Measurements from ENCODE around the gene AGXT. TPM values are rescaled to one million over a fixed set of nuclear protein-coding genes. Genes with fewer than 3 reads are reported as not detected.
A peak's percentile ranks its signal among the peaks of the same experiment; 100 is the strongest.

Gene AGXT
- total and polyA plus RNA-seq, 4 donors: 254 to 1,572 (median 1,428) TPM

DNA sequence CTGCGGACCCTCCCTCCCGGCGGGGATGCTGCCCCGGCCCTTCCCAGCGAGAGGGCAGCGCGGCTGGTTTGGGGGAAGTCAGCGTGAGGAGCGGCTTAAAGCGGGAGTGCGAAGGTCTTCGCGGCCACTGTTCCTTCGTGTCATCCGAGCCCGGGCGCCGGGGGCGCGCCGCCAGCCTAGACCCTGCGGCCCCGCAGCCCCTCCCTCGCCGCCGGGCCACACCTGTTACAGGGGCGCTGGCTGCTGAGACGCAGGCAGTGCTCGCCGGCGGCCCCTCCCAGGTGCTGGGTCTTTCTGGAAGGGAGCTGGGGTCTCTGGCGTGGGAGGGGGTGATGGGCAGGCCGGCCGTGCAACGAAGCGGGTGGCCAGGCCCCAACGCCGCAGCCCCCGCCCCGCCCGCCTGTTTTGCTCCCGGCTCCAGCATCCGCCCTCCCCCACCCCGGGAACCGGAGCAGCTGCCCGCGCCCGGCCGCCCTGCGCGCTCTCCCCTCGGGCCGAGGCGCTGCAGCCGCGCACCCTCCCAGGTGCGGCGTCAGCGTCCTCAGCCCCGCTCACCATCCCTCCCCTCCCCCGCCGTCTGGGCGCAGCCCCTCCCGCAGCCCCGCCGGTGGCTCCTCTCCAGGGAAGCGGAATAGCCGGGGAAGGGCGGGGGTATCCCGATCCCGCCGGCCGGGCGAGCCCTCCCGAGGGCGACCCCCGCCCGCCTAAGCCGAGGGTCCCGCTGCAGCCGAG, 49.3 kb upstream of the AGXT start:
- H3K9me3 ChIP-seq (ENCODE audit: control insufficient read depth in 4 of 4, low read length in 3 of 4): peaks cover 0 to 3% (median 0%) of the 10 kb centered on the region in 4 donors
- peaks cover 3 to 19% (median 11%) of the 10 kb centered on the region in 4 donors for H3K4me1 ChIP-seq (ENCODE audit: control insufficient read depth in 4 of 4, insufficient read depth in 4 of 4, low read length in 3 of 4)
- H3K36me3 ChIP-seq (ENCODE audit: control insufficient read depth in 4 of 4, insufficient read depth in 3 of 4, low read depth in 1 of 4, low read length in 3 of 4): no peaks in the 10 kb centered on the region
- WGBS: 4% methylated on average over 81 of the region's 81 CpGs
- no peak overlapping the region for H3K27ac ChIP-seq (ENCODE audit: low read depth in 1 of 2, low read length in 2 of 2)
- DNase-seq (ENCODE audit: low spot score): no peak
- H3K4me3 ChIP-seq (ENCODE audit: low read depth in 1 of 3, low read length in 3 of 3): peak overlapping the region in 1 of 3 donors; percentile 43
- H3K9ac ChIP-seq (ENCODE audit: low read depth in 1 of 2, low read length in 2 of 2): no peak overlapping the region
- H3K27me3 ChIP-seq (ENCODE audit: control insufficient read depth in 4 of 4, insufficient read depth in 4 of 4, low read length in 3 of 4): peaks cover 0 to 17% (median 1%) of the 10 kb centered on the region in 4 donors
- TF ChIP-seq GABPA (IDR thresholded peaks at IDR 0.05 in 1 of 2, conservative IDR thresholded peaks at IDR 0.05 in 1 of 2) (no peak), EGR1 (IDR thresholded peaks at IDR 0.05; ENCODE audit: low read depth in 2 of 2) (no peak), FOXA1 (IDR thresholded peaks at IDR 0.05) (no peak), NR2F2 (IDR thresholded peaks at IDR 0.05) (no peak), MAX (IDR thresholded peaks at IDR 0.05) (no peak), TAF1 (conservative IDR thresholded peaks at IDR 0.05) (no peak), SP1 (IDR thresholded peaks at IDR 0.05) (no peak)
- TF ChIP-seq, protein P1, sequence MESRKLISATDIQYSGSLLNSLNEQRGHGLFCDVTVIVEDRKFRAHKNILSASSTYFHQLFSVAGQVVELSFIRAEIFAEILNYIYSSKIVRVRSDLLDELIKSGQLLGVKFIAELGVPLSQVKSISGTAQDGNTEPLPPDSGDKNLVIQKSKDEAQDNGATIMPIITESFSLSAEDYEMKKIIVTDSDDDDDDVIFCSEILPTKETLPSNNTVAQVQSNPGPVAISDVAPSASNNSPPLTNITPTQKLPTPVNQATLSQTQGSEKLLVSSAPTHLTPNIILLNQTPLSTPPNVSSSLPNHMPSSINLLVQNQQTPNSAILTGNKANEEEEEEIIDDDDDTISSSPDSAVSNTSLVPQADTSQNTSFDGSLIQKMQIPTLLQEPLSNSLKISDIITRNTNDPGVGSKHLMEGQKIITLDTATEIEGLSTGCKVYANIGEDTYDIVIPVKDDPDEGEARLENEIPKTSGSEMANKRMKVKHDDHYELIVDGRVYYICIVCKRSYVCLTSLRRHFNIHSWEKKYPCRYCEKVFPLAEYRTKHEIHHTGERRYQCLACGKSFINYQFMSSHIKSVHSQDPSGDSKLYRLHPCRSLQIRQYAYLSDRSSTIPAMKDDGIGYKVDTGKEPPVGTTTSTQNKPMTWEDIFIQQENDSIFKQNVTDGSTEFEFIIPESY (IDR thresholded peaks at IDR 0.05): no peak

- H3K36me3 ChIP-seq (ENCODE audit: control insufficient read depth in 4 of 4, insufficient read depth in 3 of 4, low read depth in 1 of 4, low read length in 3 of 4): no peaks in the 10 kb centered on the region
- no peak for TF ChIP-seq TAF1 (conservative IDR thresholded peaks at IDR 0.05)
- TF ChIP-seq RAD21 (IDR thresholded peaks at IDR 0.05): no peak
- no peak for TF ChIP-seq NR2F2 (IDR thresholded peaks at IDR 0.05)
- no peak for TF ChIP-seq HNF4A (conservative IDR thresholded peaks at IDR 0.05)
- DNase-seq (ENCODE audit: low spot score): no peak
- H3K4me1 ChIP-seq (ENCODE audit: control insufficient read depth in 4 of 4, insufficient read depth in 4 of 4, low read length in 3 of 4): peaks cover 3 to 19% (median 11%) of the 10 kb centered on the region in 4 donors
- peak within 1 kb of the TSS in 1 of 3 donors; percentile 43 for H3K4me3 ChIP-seq (ENCODE audit: low read depth in 1 of 3, low read length in 3 of 3)
- 2% methylated on average over 104 of the region's 104 CpGs for whole genome bisulfite sequencing
- H3K9ac ChIP-seq (ENCODE audit: low read depth in 1 of 2, low read length in 2 of 2): no peak within 1 kb of the TSS
- H3K27ac ChIP-seq (ENCODE audit: low read depth in 1 of 2, low read length in 2 of 2): no peak within 1 kb of the TSS
- H3K27me3 ChIP-seq (ENCODE audit: control insufficient read depth in 4 of 4, insufficient read depth in 4 of 4, low read length in 3 of 4): peaks cover 0 to 17% (median 1%) of the 10 kb centered on the region in 4 donors
- H3K9me3 ChIP-seq (ENCODE audit: control insufficient read depth in 4 of 4, low read length in 3 of 4): peaks cover 0 to 3% (median 0%) of the 10 kb centered on the region in 4 donors
Observed at GRCh38 chr2:240819858-240820606, 48.6 kb upstream of the AGXT start, which contains the start of gene KIF1A. KIF1A (minus strand) TSS chr2:240820219; CDS start chr2:240797752, 22,467 bp downstream.

- DNase-seq (ENCODE audit: low spot score): no peak
- peaks cover 0 to 3% (median 0%) of the 10 kb centered on the region in 4 donors for H3K9me3 ChIP-seq (ENCODE audit: control insufficient read depth in 4 of 4, low read length in 3 of 4)
- no peak overlapping the region for H3K9ac ChIP-seq (ENCODE audit: low read depth in 1 of 2, low read length in 2 of 2)
- H3K27ac ChIP-seq (ENCODE audit: low read depth in 1 of 2, low read length in 2 of 2): no peak overlapping the region
- 5% methylated on average over 64 of the region's 64 CpGs for WGBS
- H3K27me3 ChIP-seq (ENCODE audit: control insufficient read depth in 4 of 4, insufficient read depth in 4 of 4, low read length in 3 of 4): peaks cover 0 to 17% (median 1%) of the 10 kb centered on the region in 4 donors
- peaks cover 3 to 19% (median 11%) of the 10 kb centered on the region in 4 donors for H3K4me1 ChIP-seq (ENCODE audit: control insufficient read depth in 4 of 4, insufficient read depth in 4 of 4, low read length in 3 of 4)
- H3K4me3 ChIP-seq (ENCODE audit: low read depth in 1 of 3, low read length in 3 of 3): peak overlapping the region in 1 of 3 donors; percentile 43
- no peaks in the 10 kb centered on the region for H3K36me3 ChIP-seq (ENCODE audit: control insufficient read depth in 4 of 4, insufficient read depth in 3 of 4, low read depth in 1 of 4, low read length in 3 of 4)
- TF ChIP-seq JUND (IDR thresholded peaks at IDR 0.05): no peak
- no peak for TF ChIP-seq RAD21 (IDR thresholded peaks at IDR 0.05)
- TF ChIP-seq RXRA (IDR thresholded peaks at IDR 0.05): no peak
- TF ChIP-seq EGR1 (IDR thresholded peaks at IDR 0.05; ENCODE audit: low read depth in 2 of 2): no peak
- TF ChIP-seq YY1 (IDR thresholded peaks at IDR 0.05): no peak
- TF ChIP-seq TAF1 (conservative IDR thresholded peaks at IDR 0.05): no peak
- no peak for TF ChIP-seq MAX (IDR thresholded peaks at IDR 0.05)
- no peak for TF ChIP-seq HNF4G (IDR thresholded peaks at IDR 0.05)
- no peak for TF ChIP-seq FOXA1 (IDR thresholded peaks at IDR 0.05)
- TF ChIP-seq, protein P2, sequence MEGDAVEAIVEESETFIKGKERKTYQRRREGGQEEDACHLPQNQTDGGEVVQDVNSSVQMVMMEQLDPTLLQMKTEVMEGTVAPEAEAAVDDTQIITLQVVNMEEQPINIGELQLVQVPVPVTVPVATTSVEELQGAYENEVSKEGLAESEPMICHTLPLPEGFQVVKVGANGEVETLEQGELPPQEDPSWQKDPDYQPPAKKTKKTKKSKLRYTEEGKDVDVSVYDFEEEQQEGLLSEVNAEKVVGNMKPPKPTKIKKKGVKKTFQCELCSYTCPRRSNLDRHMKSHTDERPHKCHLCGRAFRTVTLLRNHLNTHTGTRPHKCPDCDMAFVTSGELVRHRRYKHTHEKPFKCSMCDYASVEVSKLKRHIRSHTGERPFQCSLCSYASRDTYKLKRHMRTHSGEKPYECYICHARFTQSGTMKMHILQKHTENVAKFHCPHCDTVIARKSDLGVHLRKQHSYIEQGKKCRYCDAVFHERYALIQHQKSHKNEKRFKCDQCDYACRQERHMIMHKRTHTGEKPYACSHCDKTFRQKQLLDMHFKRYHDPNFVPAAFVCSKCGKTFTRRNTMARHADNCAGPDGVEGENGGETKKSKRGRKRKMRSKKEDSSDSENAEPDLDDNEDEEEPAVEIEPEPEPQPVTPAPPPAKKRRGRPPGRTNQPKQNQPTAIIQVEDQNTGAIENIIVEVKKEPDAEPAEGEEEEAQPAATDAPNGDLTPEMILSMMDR (IDR thresholded peaks at IDR 0.05; ENCODE audit: low read depth, low read length, missing input control): no peak
- TF ChIP-seq, protein P1 (IDR thresholded peaks at IDR 0.05): no peak
- no peak for TF ChIP-seq ATF3 (IDR thresholded peaks at IDR 0.05)
- no peak for TF ChIP-seq NR2F2 (IDR thresholded peaks at IDR 0.05)
- TF ChIP-seq FOXA2 (IDR thresholded peaks at IDR 0.05): no peak
Observed at GRCh38 chr2:240820607-240821428, 47.8 kb upstream of the AGXT start.
